Left renal pelvis (tissue), 4 donors: ENCODE results near the gene GAPVD1. TPM values are rescaled to one million over a fixed set of nuclear protein-coding genes. Genes with fewer than 3 reads are reported as not detected.
A peak's percentile ranks its signal among the peaks of the same experiment; 100 is the strongest.
"Not testable (repeated sequence)": the region's sequence is repeated elsewhere in the genome, so short reads cannot be mapped to it uniquely, and the experiment has no call there.

ENCODE experiments used
- DNase-seq, 4 donors: peaks; one replicate each; pipeline ENCODE4 v3.0.0-alpha.2; 2013; ENCODE audit warnings: low read depth in 4 of 4, low spot score in 3 of 4
- polyA plus RNA-seq, 4 donors: library from polyadenylated mRNA; unstranded; fragments of 120-200 nt; gene quantifications; one replicate each; pipeline ENCODE4 v1.2.1, GENCODE V29; 2013; ENCODE audit not compliant: insufficient read length in 4 of 4

GAPVD1 gene
- polyA plus RNA-seq, 4 donors = 27.2 to 37.3 (median 31.2) TPM

- no peak for DNase-seq
These were observed 36.3 kb downstream of the GAPVD1 start for GRCh38 chr9:125297917-125298316.

GRCh38 chr9:125302241-125302640 is 40.6 kb downstream of the GAPVD1 start:
- no peak for DNase-seq

GRCh38 chr9:125304273-125304672 is 42.6 kb downstream of the GAPVD1 start:
- no peak for DNase-seq

- DNase-seq = no peak
These were observed 50.8 kb downstream of the GAPVD1 start for GRCh38 chr9:125312411-125312810.

- DNase-seq = not testable (repeated sequence)
These were observed 54.7 kb downstream of the GAPVD1 start for GRCh38 chr9:125316359-125316758.

GRCh38 chr9:125317704-125318103 is 56.1 kb downstream of the GAPVD1 start:
- no peak for DNase-seq

GRCh38 chr9:125321496-125321895 is 59.9 kb downstream of the GAPVD1 start:
- no peak for DNase-seq

- no peak for DNase-seq
These were observed 62.0 kb downstream of the GAPVD1 start for GRCh38 chr9:125323615-125324014.

GRCh38 chr9:125325826-125326225 is 64.2 kb downstream of the GAPVD1 start:
- DNase-seq = no peak

- no peak for DNase-seq
These were observed 68.4 kb downstream of the GAPVD1 start for GRCh38 chr9:125329978-125330377.

- DNase-seq = no peak
These were observed 69.0 kb downstream of the GAPVD1 start for GRCh38 chr9:125330587-125330986.

- DNase-seq = no peak
These were observed 70.9 kb downstream of the GAPVD1 start for GRCh38 chr9:125332527-125332926.

- peak in 2 of 4 donors; percentile 20 to 51 for DNase-seq
These were observed 75.6 kb downstream of the GAPVD1 start for GRCh38 chr9:125337236-125337635.

GRCh38 chr9:125338929-125339328 is 77.3 kb downstream of the GAPVD1 start:
- no peak for DNase-seq

- no peak for DNase-seq
These were observed 79.9 kb downstream of the GAPVD1 start for GRCh38 chr9:125341566-125341965.

GRCh38 chr9:125343518-125344275 is 82.1 kb downstream of the GAPVD1 start:
- DNase-seq = peak in 2 of 4 donors; percentile 20 to 23

GRCh38 chr9:125346080-125346732 is 84.6 kb downstream of the GAPVD1 start:
- DNase-seq = no peak

GRCh38 chr9:125355601-125356000 is 94.0 kb downstream of the GAPVD1 start:
- DNase-seq = no peak

- no peak for DNase-seq
These were observed 94.4 kb downstream of the GAPVD1 start for GRCh38 chr9:125356032-125356431.

- no peak for DNase-seq
These were observed 97.4 kb downstream of the GAPVD1 start for GRCh38 chr9:125359011-125359410.

GRCh38 chr9:125360601-125361000 is 99.0 kb downstream of the GAPVD1 start:
- no peak for DNase-seq

GRCh38 chr9:125361837-125362531 is 100.4 kb downstream of the GAPVD1 start:
- DNase-seq = no peak
